ENCODE measurements around the gene TFPI.

- TF ChIP-seq CTCF (IDR thresholded peaks at IDR 0.05; ENCODE audit: insufficient read depth, low read depth, low read length), result no peak
- no peak for TF ChIP-seq EZH2 (IDR thresholded peaks at IDR 0.05; ENCODE audit: insufficient read depth, low read length)
These were observed 78.6 kb downstream of the TFPI start for GRCh38 chr2:187475499-187476248.
